NCI-H524 (cell line): Measurements from ENCODE around the gene KCNH3.
"Not testable (repeated sequence)": the region's sequence is repeated elsewhere in the genome, so short reads cannot be mapped to it uniquely, and the experiment has no call there.

ENCODE experiments used
- DNase-seq, 2 experiments: peaks; one replicate each; lab custom pipeline; 2025; lab: John Stamatoyannopoulos, UW

KCNH3 gene

DNA sequence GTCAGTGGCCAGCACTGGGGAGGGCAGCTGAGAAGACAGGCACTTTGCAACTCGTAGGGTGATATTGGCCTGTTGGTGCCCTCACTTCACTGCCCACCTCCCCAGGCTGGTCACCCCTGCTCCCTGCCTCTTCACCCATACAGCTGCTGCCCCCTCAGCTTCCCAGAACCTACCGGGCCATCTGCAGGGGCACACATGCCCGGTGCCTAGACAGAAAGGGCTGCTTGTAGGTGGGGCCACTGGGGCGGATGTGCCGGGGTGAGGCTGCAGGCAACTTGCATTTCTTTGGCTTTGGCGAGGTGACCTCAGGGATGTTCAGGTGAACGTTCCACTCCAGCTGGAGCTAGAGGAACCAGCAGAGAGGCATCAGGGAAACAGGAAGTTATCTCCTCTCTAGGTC is 49.5 kb downstream of the KCNH3 start:
- DNase-seq = no peak

DNA sequence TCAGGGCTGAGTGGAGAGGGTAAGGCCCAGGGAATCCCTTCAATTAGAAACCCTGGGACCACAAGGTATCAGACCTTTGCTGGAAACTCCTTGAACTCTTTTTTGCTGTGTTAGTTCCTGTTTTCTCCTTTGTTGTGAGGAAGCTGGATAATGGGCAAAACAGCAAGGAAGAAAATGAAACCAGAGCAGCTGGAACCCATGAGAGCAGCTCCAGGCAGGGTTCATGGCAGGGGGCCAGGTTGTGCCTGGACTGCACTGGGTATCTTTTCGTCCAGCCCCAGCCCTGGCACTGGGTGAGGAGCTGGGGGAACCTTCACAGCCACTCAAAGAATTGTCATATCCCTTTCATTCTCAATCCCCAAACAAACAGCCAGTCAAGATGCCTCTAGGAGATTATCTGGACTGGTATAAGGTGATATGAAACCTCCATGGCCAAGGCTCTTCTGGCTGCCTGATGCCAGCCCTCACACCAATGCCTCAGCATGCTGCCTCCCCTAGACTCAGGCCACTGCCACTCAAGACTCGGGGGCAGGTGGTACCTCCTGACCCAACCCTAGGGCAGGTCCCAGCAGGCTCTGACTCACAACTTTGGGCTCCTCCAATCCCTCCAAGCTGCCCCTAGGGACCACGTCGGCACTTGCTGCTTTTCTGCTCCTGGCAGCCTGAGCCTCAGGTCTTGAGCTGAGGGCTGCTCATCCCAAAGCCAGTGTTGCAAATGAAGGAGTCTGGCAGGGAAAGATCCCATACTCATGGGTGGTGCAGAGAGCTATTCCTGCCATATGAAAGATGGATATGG is 50.1 kb downstream of the KCNH3 start:
- no peak for DNase-seq

DNA sequence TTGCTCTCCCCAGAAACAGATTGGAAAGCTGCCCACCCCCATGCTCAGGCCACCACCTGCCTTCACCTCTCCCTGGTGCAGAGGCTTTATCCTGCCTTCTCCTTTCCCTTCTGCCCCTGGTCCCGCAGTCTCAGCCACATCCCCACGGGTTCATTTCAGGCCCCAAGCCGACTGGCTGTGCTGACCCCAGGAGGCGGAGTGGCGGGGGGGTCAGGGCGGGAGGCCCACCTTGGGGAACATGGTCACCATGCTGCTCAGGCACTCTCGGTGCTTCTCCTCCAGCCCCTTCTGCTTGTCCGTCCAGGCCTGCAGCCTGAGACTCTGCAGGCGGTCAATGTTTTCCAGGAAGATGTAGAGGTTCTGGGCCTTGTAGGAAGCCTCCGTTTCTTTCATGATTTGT is 59.7 kb downstream of the KCNH3 start:
- no peak for DNase-seq

DNA sequence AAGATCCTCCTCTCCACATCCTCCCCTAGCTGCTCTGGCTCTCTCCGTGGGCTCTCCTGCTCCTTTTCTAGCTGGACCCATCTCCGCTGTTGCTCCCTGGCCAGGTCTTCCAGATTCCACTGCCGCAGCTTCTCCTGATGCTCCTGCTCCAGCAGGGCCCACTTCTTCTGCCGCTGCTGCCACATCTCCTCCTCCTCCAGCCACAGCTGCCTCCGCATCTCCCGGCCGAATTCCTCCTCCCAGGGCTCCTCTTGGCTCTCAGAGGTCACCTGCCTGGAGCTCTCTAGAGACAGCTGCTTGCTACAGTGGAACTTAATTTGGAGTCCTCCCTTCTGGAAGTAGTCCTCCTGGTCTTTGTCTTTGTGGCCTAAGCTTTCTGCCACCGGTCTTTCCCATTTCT is 61.1 kb downstream of the KCNH3 start:
- DNase-seq = no peak

DNA sequence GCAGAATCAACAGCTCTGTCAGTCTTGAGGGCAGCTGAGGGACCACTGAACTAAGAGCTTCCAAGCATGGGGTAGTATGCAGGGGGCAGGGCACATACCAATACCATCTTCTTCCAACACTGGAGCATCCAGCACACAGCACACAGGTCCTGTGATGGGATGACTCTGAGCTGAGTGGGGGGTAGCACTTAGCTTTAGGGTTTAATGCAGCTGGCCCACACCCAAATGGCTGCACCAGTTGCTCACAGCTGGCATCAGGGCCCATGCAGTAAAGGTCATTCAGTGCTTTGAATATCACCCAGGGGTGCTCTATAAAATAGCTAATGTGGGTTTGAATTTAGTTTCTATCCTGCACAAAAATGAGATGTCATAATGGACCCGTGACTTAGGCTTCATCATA is 64.9 kb downstream of the KCNH3 start:
- no peak for DNase-seq

DNA sequence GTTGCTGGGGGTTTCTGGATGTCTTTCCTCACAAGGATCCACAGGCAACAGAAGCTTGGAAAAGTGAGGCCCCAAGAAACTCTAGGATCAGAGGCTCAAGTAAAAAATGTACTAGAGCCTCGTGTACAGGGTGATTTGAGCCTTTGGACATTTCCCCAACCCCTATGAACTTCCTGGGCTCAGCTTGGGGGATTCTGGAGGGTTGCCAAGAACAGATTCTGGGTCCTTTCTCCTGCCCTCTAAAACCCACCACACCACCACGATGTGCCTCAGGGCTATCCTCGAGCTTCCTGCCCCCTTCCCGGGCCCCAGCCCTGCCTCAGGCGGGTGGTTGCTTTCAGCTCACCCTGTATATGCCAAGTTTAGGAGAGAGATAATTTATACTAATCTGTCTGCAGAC is 66.0 kb downstream of the KCNH3 start:
- DNase-seq = no peak

DNA sequence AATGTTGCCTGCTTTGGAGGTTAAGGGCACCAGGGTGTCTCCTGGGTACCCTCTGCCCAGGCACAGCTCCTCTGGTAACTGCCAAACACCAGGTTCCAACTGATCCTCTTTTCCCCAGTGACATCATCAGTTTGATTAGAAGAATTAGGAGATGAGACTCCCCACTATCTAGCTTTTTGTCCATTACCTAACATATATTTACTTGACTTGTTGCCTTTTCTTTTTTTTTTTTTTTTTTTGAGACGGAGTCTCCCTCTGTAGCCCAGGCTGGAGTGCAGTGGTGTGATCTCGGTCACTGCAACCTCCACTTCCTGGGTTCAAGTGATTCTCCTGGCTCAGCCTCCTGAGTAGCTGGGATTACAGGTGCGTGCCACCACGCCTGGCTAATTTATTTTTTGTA is 66.7 kb downstream of the KCNH3 start, which contains the start of gene FAM186B:
TSS of gene FAM186B (minus strand) at position 101 of the 400 bp plus-strand sequence. CDS start 162 bp downstream, outside the sequence.
- not testable (repeated sequence) for DNase-seq
